CD8-positive, alpha-beta memory T cell (primary cell): ENCODE results near the gene ENGASE. TPM values are rescaled to one million over a fixed set of nuclear protein-coding genes. Genes with fewer than 3 reads are reported as not detected.
A peak's percentile ranks its signal among the peaks of the same experiment; 100 is the strongest.

Experiments used
- CTCF ChIA-PET: fragments of 350-600 bp; sonication (Branson Sonifier 250); formaldehyde crosslinking; loops from one replicate; lab custom pipeline; 2021; ENCODE audit warnings: antibody characterized with exemption; lab: Charles Lee
- POLR2A ChIA-PET: fragments of 350-600 bp; sonication (Branson Sonifier 250); formaldehyde crosslinking; loops from one replicate; lab custom pipeline; 2021; ENCODE audit warnings: antibody characterized with exemption; lab: Charles Lee
- DNase-seq, 5 donors: peaks; one replicate each; pipeline versions ENCODE4 v3.0.0 to v3.0.0-alpha.2; 2020 to 2022; ENCODE audit warnings: mixed read lengths in 1 of 5
- H3K27ac ChIP-seq: one replicate; pipeline ENCODE4 v1.7.0; 2013; ENCODE audit warnings: low read depth, mild to moderate bottlenecking, low read length, moderate library complexity
- H3K27me3 ChIP-seq: 2 replicates; pipeline ENCODE4 v1.7.0; 2013; ENCODE audit warnings: low read length, mild to moderate bottlenecking; ENCODE audit not compliant: insufficient read depth, poor library complexity, severe bottlenecking
- H3K36me3 ChIP-seq: 2 replicates; pipeline ENCODE4 v1.7.0; 2013; ENCODE audit warnings: mild to moderate bottlenecking, low read length, moderate library complexity; ENCODE audit not compliant: insufficient read depth
- H3K4me1 ChIP-seq: 2 replicates; pipeline ENCODE4 v1.7.0; 2013; ENCODE audit warnings: mild to moderate bottlenecking, low read length, moderate library complexity; ENCODE audit not compliant: insufficient read depth
- H3K4me3 ChIP-seq: 2 replicates; pipeline ENCODE4 v1.7.0; 2013; ENCODE audit warnings: mild to moderate bottlenecking, low read length
- H3K9me3 ChIP-seq: 2 replicates; pipeline ENCODE4 v1.7.0; 2013; ENCODE audit warnings: mild to moderate bottlenecking, low read length
- H3K27ac Mint-ChIP-seq, 8 donors: one replicate each; pipeline ENCODE4 v1.8.0; 2020 to 2021; ENCODE audit warnings: mixed read lengths in 8 of 8, mild to moderate bottlenecking in 6 of 8, inconsistent platforms in 3 of 8, moderate library complexity in 3 of 8
- H3K27me3 Mint-ChIP-seq, 2 donors: one replicate each; pipeline ENCODE4 v1.8.0; 2020 to 2021; ENCODE audit warnings: mixed read lengths in 2 of 2, mild to moderate bottlenecking in 1 of 2, moderate library complexity in 1 of 2
- H3K36me3 Mint-ChIP-seq, 3 donors: one replicate each; pipeline ENCODE4 v1.8.0; 2020 to 2021; ENCODE audit warnings: mixed read lengths in 3 of 3, inconsistent platforms in 1 of 3, mild to moderate bottlenecking in 1 of 3
- H3K4me1 Mint-ChIP-seq, 3 donors: one replicate each; pipeline ENCODE4 v1.8.0; 2020 to 2021; ENCODE audit warnings: mixed read lengths in 3 of 3, inconsistent platforms in 1 of 3, mild to moderate bottlenecking in 1 of 3
- H3K4me3 Mint-ChIP-seq, 7 donors: one replicate each; pipeline ENCODE4 v1.8.0; 2020 to 2021; ENCODE audit warnings: mixed read lengths in 7 of 7, mild to moderate bottlenecking in 6 of 7, moderate library complexity in 4 of 7, inconsistent platforms in 2 of 7
- H3K9me3 Mint-ChIP-seq, 5 donors: one replicate each; pipeline ENCODE4 v1.8.0; 2020 to 2022; ENCODE audit warnings: mixed read lengths in 5 of 5, mild to moderate bottlenecking in 3 of 5, moderate library complexity in 2 of 5, inconsistent platforms in 1 of 5
- polyA plus RNA-seq: library from polyadenylated mRNA; unstranded; fragments of 300-500 nt; fragmentation: Illumina TruSeq; gene quantifications from one replicate; pipeline ENCODE4 v1.2.3, GENCODE V29; 2021
- total RNA-seq, 2 experiments: library from RNA; stranded (reverse); gene quantifications; one replicate each; pipeline ENCODE4 v1.2.3, GENCODE V29; 2021

ENGASE gene
- total and polyA plus RNA-seq, 3 experiments from 2014 or later = 3.5 to 38.3 (median 33.2) TPM

- Mint-ChIP-seq H3K27me3 (peaks cover 6 to 30% of the 10 kb centered on the region in 2 donors), H3K36me3 (no peaks in the 10 kb centered on the region), H3K27ac (no peak overlapping the region), H3K9me3 (no peaks in the 10 kb centered on the region), H3K4me3 (no peak overlapping the region), H3K4me1 (no peaks in the 10 kb centered on the region)
- Histone ChIP-seq H3K4me1 (no peaks in the 10 kb centered on the region), H3K27ac (no peak overlapping the region), H3K4me3 (no peak overlapping the region), H3K36me3 (no peaks in the 10 kb centered on the region), H3K9me3 (no peaks in the 10 kb centered on the region), H3K27me3 (no peaks in the 10 kb centered on the region)
- ChIA-PET POLR2A (no interaction called here), CTCF (no interaction called here)
- DNase-seq = no peak
Measured at GRCh38 chr17:79131701-79132100, 57.1 kb downstream of the ENGASE start.

GRCh38 chr17:79132271-79133064, 57.8 kb downstream of the ENGASE start:
- H3K27me3 ChIP-seq = no peaks in the 10 kb centered on the region
- Mint-ChIP-seq H3K27me3 (peaks cover 6 to 23% of the 10 kb centered on the region in 2 donors), H3K27ac (no peak overlapping the region), H3K4me3 (no peak overlapping the region), H3K4me1 (no peaks in the 10 kb centered on the region), H3K36me3 (no peaks in the 10 kb centered on the region), H3K9me3 (no peaks in the 10 kb centered on the region)
- ChIA-PET CTCF (no interaction called here), POLR2A (no interaction called here)
- H3K9me3 ChIP-seq = no peaks in the 10 kb centered on the region
- no peak overlapping the region for H3K4me3 ChIP-seq
- no peak for DNase-seq
- no peak overlapping the region for H3K27ac ChIP-seq
- no peaks in the 10 kb centered on the region for H3K4me1 ChIP-seq
- H3K36me3 ChIP-seq = no peaks in the 10 kb centered on the region

GRCh38 chr17:79133214-79133613, 58.6 kb downstream of the ENGASE start:
- no peak for DNase-seq
- Histone ChIP-seq H3K27ac (no peak overlapping the region), H3K27me3 (no peaks in the 10 kb centered on the region), H3K4me1 (no peaks in the 10 kb centered on the region), H3K4me3 (no peak overlapping the region), H3K36me3 (no peaks in the 10 kb centered on the region), H3K9me3 (no peaks in the 10 kb centered on the region)
- ChIA-PET CTCF (no interaction called here), POLR2A (no interaction called here)
- Mint-ChIP-seq H3K27me3 (peaks cover 6 to 20% of the 10 kb centered on the region in 2 donors), H3K36me3 (no peaks in the 10 kb centered on the region), H3K27ac (no peak overlapping the region), H3K4me1 (no peaks in the 10 kb centered on the region), H3K4me3 (no peak overlapping the region), H3K9me3 (no peaks in the 10 kb centered on the region)

GRCh38 chr17:79133985-79134384, 59.4 kb downstream of the ENGASE start:
- no peak for DNase-seq
- H3K9me3 ChIP-seq = no peaks in the 10 kb centered on the region
- no peaks in the 10 kb centered on the region for H3K36me3 Mint-ChIP-seq
- H3K4me1 Mint-ChIP-seq = no peaks in the 10 kb centered on the region
- no peak overlapping the region for H3K4me3 ChIP-seq
- POLR2A ChIA-PET = no interaction called here
- no peak overlapping the region for H3K27ac ChIP-seq
- H3K4me1 ChIP-seq = no peaks in the 10 kb centered on the region
- H3K27me3 ChIP-seq = no peaks in the 10 kb centered on the region
- no peaks in the 10 kb centered on the region for H3K36me3 ChIP-seq
- no peak overlapping the region for H3K27ac Mint-ChIP-seq
- CTCF ChIA-PET = no interaction called here
- no peak overlapping the region for H3K4me3 Mint-ChIP-seq
- H3K9me3 Mint-ChIP-seq = no peaks in the 10 kb centered on the region
- peaks cover 4 to 20% of the 10 kb centered on the region in 2 donors for H3K27me3 Mint-ChIP-seq

GRCh38 chr17:79135011-79135410, 60.4 kb downstream of the ENGASE start:
- ChIA-PET CTCF (no interaction called here), POLR2A (no interaction called here)
- H3K4me1 Mint-ChIP-seq = no peaks in the 10 kb centered on the region
- H3K27ac ChIP-seq = no peak overlapping the region
- no peak for DNase-seq
- no peaks in the 10 kb centered on the region for H3K36me3 ChIP-seq
- no peaks in the 10 kb centered on the region for H3K9me3 Mint-ChIP-seq
- H3K4me3 ChIP-seq = no peak overlapping the region
- H3K27me3 Mint-ChIP-seq = peaks cover 3 to 20% of the 10 kb centered on the region in 2 donors
- H3K36me3 Mint-ChIP-seq = no peaks in the 10 kb centered on the region
- peak overlapping the region in 1 of 8 donors; percentile 50 for H3K27ac Mint-ChIP-seq
- H3K9me3 ChIP-seq = no peaks in the 10 kb centered on the region
- H3K4me3 Mint-ChIP-seq = no peak overlapping the region
- H3K27me3 ChIP-seq = no peaks in the 10 kb centered on the region
- H3K4me1 ChIP-seq = no peaks in the 10 kb centered on the region

- peaks cover 6 to 20% of the 10 kb centered on the region in 2 donors for H3K27me3 Mint-ChIP-seq
- H3K36me3 ChIP-seq = no peaks in the 10 kb centered on the region
- no peaks in the 10 kb centered on the region for H3K9me3 ChIP-seq
- no peaks in the 10 kb centered on the region for H3K36me3 Mint-ChIP-seq
- no peak for DNase-seq
- H3K4me1 ChIP-seq = no peaks in the 10 kb centered on the region
- no peak overlapping the region for H3K4me3 ChIP-seq
- H3K27ac Mint-ChIP-seq = no peak overlapping the region
- no peak overlapping the region for H3K4me3 Mint-ChIP-seq
- CTCF ChIA-PET = no interaction called here
- H3K4me1 Mint-ChIP-seq = no peaks in the 10 kb centered on the region
- no peaks in the 10 kb centered on the region for H3K27me3 ChIP-seq
- POLR2A ChIA-PET = no interaction called here
- H3K27ac ChIP-seq = no peak overlapping the region
- H3K9me3 Mint-ChIP-seq = no peaks in the 10 kb centered on the region
Measured at GRCh38 chr17:79135628-79136405, 61.2 kb downstream of the ENGASE start.

Other genes with a start within 250 kb of the ENGASE start
- gene USP36, start 234.0 kb upstream of the ENGASE start, total RNA-seq = 100 to 1,000 TPM; 118 to 122 TPM
- gene USP36, start 234.0 kb upstream of the ENGASE start, polyA plus RNA-seq = 43.2 TPM
- not detected for gene CEP295NL, start 171.6 kb upstream of the ENGASE start, total RNA-seq
- not detected for gene CEP295NL, start 171.6 kb upstream of the ENGASE start, polyA plus RNA-seq
- 1 to 10 TPM; 1.3 to 1.6 TPM for gene TIMP2, start 149.4 kb upstream of the ENGASE start, total RNA-seq
- gene TIMP2, start 149.4 kb upstream of the ENGASE start, polyA plus RNA-seq = 0.08 TPM
- gene LGALS3BP, start 94.9 kb upstream of the ENGASE start, total RNA-seq = 1 to 10 TPM; 8.6 to 9.1 TPM
- gene LGALS3BP, start 94.9 kb upstream of the ENGASE start, polyA plus RNA-seq = 23.1 TPM
- 10 to 100 TPM; 45.5 to 47.3 TPM for gene CANT1, start 65.1 kb upstream of the ENGASE start, total RNA-seq
- gene CANT1, start 65.1 kb upstream of the ENGASE start, polyA plus RNA-seq = 13.4 TPM
- gene C1QTNF1, start 50.7 kb upstream of the ENGASE start, total RNA-seq = under 1 TPM in 1 of 2 experiments, not detected in 1; 0.22 TPM
- not detected for gene C1QTNF1, start 50.7 kb upstream of the ENGASE start, polyA plus RNA-seq